ENCODE measurements around the gene PIAS4. TPM values are rescaled to one million over a fixed set of nuclear protein-coding genes. Genes with fewer than 3 reads are reported as not detected.

Gene PIAS4
- total RNA-seq, 1 donor from 2014 or later, result 32.2 TPM

- no peak for DNase-seq
- no peaks in the 10 kb centered on the region for H3K4me1 Mint-ChIP-seq
- peaks cover 9% of the 10 kb centered on the region for H3K36me3 Mint-ChIP-seq (ENCODE audit: low read depth)
- H3K27ac Mint-ChIP-seq, result no peak overlapping the region
- no peaks in the 10 kb centered on the region for H3K27me3 Mint-ChIP-seq
- intact Hi-C loops (cut with micrococcal nuclease), result no loop called here
- no peaks in the 10 kb centered on the region for H3K9me3 Mint-ChIP-seq
- H3K4me3 Mint-ChIP-seq, result no peak overlapping the region
Observed at GRCh38 chr19:4031420-4031819, 23.9 kb downstream of the PIAS4 start.

GRCh38 chr19:4032436-4032835 is 24.9 kb downstream of the PIAS4 start:
- no peak for DNase-seq
- intact Hi-C loops (cut with micrococcal nuclease), result no loop called here
- Mint-ChIP-seq H3K4me3 (no peak overlapping the region), H3K27me3 (no peaks in the 10 kb centered on the region), H3K36me3 (ENCODE audit: low read depth) (peaks cover 3% of the 10 kb centered on the region), H3K9me3 (no peaks in the 10 kb centered on the region), H3K27ac (no peak overlapping the region), H3K4me1 (no peaks in the 10 kb centered on the region)

GRCh38 chr19:4033028-4033956 is 25.8 kb downstream of the PIAS4 start:
- H3K27ac Mint-ChIP-seq, result no peak overlapping the region
- DNase-seq, result no peak
- H3K9me3 Mint-ChIP-seq, result no peaks in the 10 kb centered on the region
- no peaks in the 10 kb centered on the region for H3K4me1 Mint-ChIP-seq
- no peak overlapping the region for H3K4me3 Mint-ChIP-seq
- no peaks in the 10 kb centered on the region for H3K27me3 Mint-ChIP-seq
- peaks cover 5% of the 10 kb centered on the region for H3K36me3 Mint-ChIP-seq (ENCODE audit: low read depth)
- intact Hi-C loops (cut with micrococcal nuclease), result no loop called here

GRCh38 chr19:4034048-4035017 is 26.8 kb downstream of the PIAS4 start:
- intact Hi-C loops (cut with micrococcal nuclease), result no loop called here
- no peaks in the 10 kb centered on the region for H3K4me1 Mint-ChIP-seq

GRCh38 chr19:4035018-4035566 is 27.6 kb downstream of the PIAS4 start:
- peaks cover 6% of the 10 kb centered on the region for H3K36me3 Mint-ChIP-seq (ENCODE audit: low read depth)
- H3K4me3 Mint-ChIP-seq, result no peak overlapping the region
- no peaks in the 10 kb centered on the region for H3K9me3 Mint-ChIP-seq
- peaks cover 1% of the 10 kb centered on the region for H3K4me1 Mint-ChIP-seq
- intact Hi-C loops (cut with micrococcal nuclease), result no loop called here
- no peaks in the 10 kb centered on the region for H3K27me3 Mint-ChIP-seq
- peak overlapping the region; percentile 34 for H3K27ac Mint-ChIP-seq
- no peak for DNase-seq

More at GRCh38 chr19:4034048-4035017, 26.8 kb downstream of the PIAS4 start:
- no peaks in the 10 kb centered on the region for H3K9me3 Mint-ChIP-seq
- no peaks in the 10 kb centered on the region for H3K27me3 Mint-ChIP-seq
- H3K4me3 Mint-ChIP-seq, result no peak overlapping the region
- peak overlapping the region; percentile 34 for H3K27ac Mint-ChIP-seq
- H3K36me3 Mint-ChIP-seq (ENCODE audit: low read depth), result peaks cover 5% of the 10 kb centered on the region
- DNase-seq, result no peak

- intact Hi-C loops (cut with micrococcal nuclease), result no loop called here
- no peaks in the 10 kb centered on the region for H3K9me3 Mint-ChIP-seq
- H3K27me3 Mint-ChIP-seq, result no peaks in the 10 kb centered on the region
- DNase-seq, result no peak
- peaks cover 11% of the 10 kb centered on the region for H3K36me3 Mint-ChIP-seq (ENCODE audit: low read depth)
- H3K27ac Mint-ChIP-seq, result no peak overlapping the region
- H3K4me3 Mint-ChIP-seq, result no peak overlapping the region
- H3K4me1 Mint-ChIP-seq, result peaks cover 1% of the 10 kb centered on the region
Observed at GRCh38 chr19:4035582-4035981, 28.0 kb downstream of the PIAS4 start.

GRCh38 chr19:4036576-4037300 is 29.2 kb downstream of the PIAS4 start:
- intact Hi-C loops (cut with micrococcal nuclease), result no loop called here
- no peak for DNase-seq
- H3K9me3 Mint-ChIP-seq, result no peaks in the 10 kb centered on the region
- no peak overlapping the region for H3K27ac Mint-ChIP-seq
- H3K4me3 Mint-ChIP-seq, result no peak overlapping the region
- peaks cover 1% of the 10 kb centered on the region for H3K4me1 Mint-ChIP-seq
- H3K36me3 Mint-ChIP-seq (ENCODE audit: low read depth), result peaks cover 11% of the 10 kb centered on the region
- no peaks in the 10 kb centered on the region for H3K27me3 Mint-ChIP-seq

GRCh38 chr19:4037301-4037949 is 29.9 kb downstream of the PIAS4 start:
- no peak for DNase-seq
- Mint-ChIP-seq H3K27me3 (no peaks in the 10 kb centered on the region), H3K4me3 (no peak overlapping the region), H3K4me1 (peaks cover 1% of the 10 kb centered on the region), H3K9me3 (no peaks in the 10 kb centered on the region), H3K36me3 (ENCODE audit: low read depth) (peaks cover 11% of the 10 kb centered on the region), H3K27ac (no peak overlapping the region)
- intact Hi-C loops (cut with micrococcal nuclease), result no loop called here

GRCh38 chr19:4038057-4038456 is 30.5 kb downstream of the PIAS4 start:
- H3K27ac Mint-ChIP-seq, result no peak overlapping the region
- H3K4me1 Mint-ChIP-seq, result peaks cover 1% of the 10 kb centered on the region
- no peaks in the 10 kb centered on the region for H3K27me3 Mint-ChIP-seq
- H3K36me3 Mint-ChIP-seq (ENCODE audit: low read depth), result peaks cover 11% of the 10 kb centered on the region
- H3K9me3 Mint-ChIP-seq, result no peaks in the 10 kb centered on the region
- H3K4me3 Mint-ChIP-seq, result no peak overlapping the region
- DNase-seq, result no peak
- intact Hi-C loops (cut with micrococcal nuclease), result no loop called here

- intact Hi-C loops (cut with micrococcal nuclease), result no loop called here
- H3K27ac Mint-ChIP-seq, result no peak overlapping the region
- peaks cover 1% of the 10 kb centered on the region for H3K4me1 Mint-ChIP-seq
Observed at GRCh38 chr19:4038661-4039423, 31.3 kb downstream of the PIAS4 start.

GRCh38 chr19:4042064-4042730 is 34.7 kb downstream of the PIAS4 start:
- Mint-ChIP-seq H3K4me3 (no peak overlapping the region), H3K27ac (peak overlapping the region; percentile 41), H3K27me3 (no peaks in the 10 kb centered on the region), H3K36me3 (ENCODE audit: low read depth) (peaks cover 13% of the 10 kb centered on the region), H3K9me3 (no peaks in the 10 kb centered on the region), H3K4me1 (peaks cover 1% of the 10 kb centered on the region)
- intact Hi-C loops (cut with micrococcal nuclease), result no loop called here
- no peak for DNase-seq

More at GRCh38 chr19:4038661-4039423, 31.3 kb downstream of the PIAS4 start:
- Mint-ChIP-seq H3K27me3 (no peaks in the 10 kb centered on the region), H3K36me3 (ENCODE audit: low read depth) (peaks cover 11% of the 10 kb centered on the region), H3K4me3 (no peak overlapping the region), H3K9me3 (no peaks in the 10 kb centered on the region)
- no peak for DNase-seq

- no peak overlapping the region for H3K27ac Mint-ChIP-seq
- no peak for DNase-seq
- H3K4me1 Mint-ChIP-seq, result peaks cover 1% of the 10 kb centered on the region
- intact Hi-C loops (cut with micrococcal nuclease), result no loop called here
- no peak overlapping the region for H3K4me3 Mint-ChIP-seq
- peaks cover 15% of the 10 kb centered on the region for H3K36me3 Mint-ChIP-seq (ENCODE audit: low read depth)
- no peaks in the 10 kb centered on the region for H3K27me3 Mint-ChIP-seq
- no peaks in the 10 kb centered on the region for H3K9me3 Mint-ChIP-seq
Observed at GRCh38 chr19:4042731-4043082, 35.2 kb downstream of the PIAS4 start.

Measured in activated CD4-positive, alpha-beta T cell treated with anti-CD3 and anti-CD28 coated beads, Interleukin-2, amount 10 ng/mL, durations not matched to agents 24 days and 14 days (primary cell).